H9 (cell line): Measurements from ENCODE around the gene STARD7. TPM values are rescaled to one million over a fixed set of nuclear protein-coding genes. Genes with fewer than 3 reads are reported as not detected.

Experiments used
- DNase-seq: peaks from one replicate; pipeline ENCODE4 v3.0.0-alpha.2; 2017
- H2AFZ ChIP-seq: one replicate; pipeline ENCODE4 v1.6.1; 2013; ENCODE audit warnings: mild to moderate bottlenecking, low read length, control low read depth, moderate library complexity
- H2AK5ac ChIP-seq: 2 replicates; pipeline ENCODE4 v1.6.1; 2013; ENCODE audit warnings: low read length, control low read depth, mixed read lengths; ENCODE audit not compliant: insufficient read length
- H2BK120ac ChIP-seq: one replicate; pipeline ENCODE4 v1.6.1; 2013; ENCODE audit warnings: low read depth, mild to moderate bottlenecking, low read length, control low read depth, inconsistent platforms; ENCODE audit not compliant: poor library complexity, severe bottlenecking
- H2BK12ac ChIP-seq: 2 replicates; pipeline ENCODE4 v1.6.1; 2013; ENCODE audit warnings: low read length, control low read depth, mixed read lengths, low read depth; ENCODE audit not compliant: insufficient read length
- H2BK15ac ChIP-seq: 2 replicates; pipeline ENCODE4 v1.6.1; 2013; ENCODE audit warnings: low read depth, low read length, control low read depth
- H2BK20ac ChIP-seq: one replicate; pipeline ENCODE4 v1.6.1; 2013; ENCODE audit warnings: low read depth, mild to moderate bottlenecking, low read length, control low read depth, inconsistent platforms; ENCODE audit not compliant: poor library complexity, severe bottlenecking
- H2BK5ac ChIP-seq: 2 replicates; pipeline ENCODE4 v1.6.1; 2013; ENCODE audit warnings: low read length, control low read depth, mixed read lengths; ENCODE audit not compliant: insufficient read length
- H3K14ac ChIP-seq: 2 replicates; pipeline ENCODE4 v1.6.1; 2013; ENCODE audit warnings: low read length, control low read depth; ENCODE audit not compliant: insufficient read depth
- H3K18ac ChIP-seq: 2 replicates; pipeline ENCODE4 v1.6.1; 2013; ENCODE audit warnings: low read depth, mild to moderate bottlenecking, mixed read lengths, low read length, control low read depth; ENCODE audit not compliant: insufficient read length
- H3K23ac ChIP-seq: 2 replicates; pipeline ENCODE4 v1.6.1; 2013; ENCODE audit warnings: low read length, control low read depth, mixed read lengths, low read depth; ENCODE audit not compliant: insufficient read length
- H3K23me2 ChIP-seq: 2 replicates; pipeline ENCODE4 v1.6.1; 2013; ENCODE audit warnings: low read depth, mild to moderate bottlenecking, mixed read lengths, low read length, control low read depth; ENCODE audit not compliant: insufficient read length, poor library complexity, severe bottlenecking
- H3K27ac ChIP-seq: 2 replicates; pipeline ENCODE4 v1.5.1; 2013; ENCODE audit warnings: low read length, control low read depth, mixed read lengths, low read depth; ENCODE audit not compliant: insufficient read length
- H3K27me3 ChIP-seq: 2 replicates; pipeline ENCODE4 v1.6.1; 2013; ENCODE audit warnings: low read length, control low read depth, inconsistent platforms; ENCODE audit not compliant: insufficient read depth
- H3K4ac ChIP-seq: 2 replicates; pipeline ENCODE4 v1.6.1; 2013; ENCODE audit warnings: low read depth, mild to moderate bottlenecking, control low read depth, inconsistent platforms, low read length, moderate library complexity
- H3K4me1 ChIP-seq: 2 replicates; pipeline ENCODE4 v1.6.1; 2013; ENCODE audit warnings: low read length, control low read depth, inconsistent platforms; ENCODE audit not compliant: insufficient read depth
- H3K4me2 ChIP-seq: 2 replicates; pipeline ENCODE4 v1.6.1; 2013; ENCODE audit warnings: low read length, control low read depth, mixed read lengths; ENCODE audit not compliant: insufficient read length, insufficient read depth
- H3K56ac ChIP-seq: 2 replicates; pipeline ENCODE4 v1.6.1; 2013; ENCODE audit warnings: low read depth, mild to moderate bottlenecking, mixed read lengths, low read length, control low read depth; ENCODE audit not compliant: insufficient read length
- H3K79me1 ChIP-seq: 2 replicates; pipeline ENCODE4 v1.6.1; 2013; ENCODE audit warnings: low read depth, mild to moderate bottlenecking, moderate library complexity, low read length, control low read depth, inconsistent platforms; ENCODE audit not compliant: insufficient read depth, poor library complexity, severe bottlenecking
- H3K79me2 ChIP-seq: 2 replicates; pipeline ENCODE4 v1.6.1; 2013; ENCODE audit warnings: low read length, control low read depth, inconsistent platforms; ENCODE audit not compliant: insufficient read depth
- H3K9ac ChIP-seq: 2 replicates; pipeline ENCODE4 v1.6.1; 2013; ENCODE audit warnings: low read length, control low read depth, mixed read lengths; ENCODE audit not compliant: insufficient read length; ENCODE audit errors: extremely low read depth
- H3K9me3 ChIP-seq: one replicate; pipeline ENCODE4 v1.6.1; 2013; ENCODE audit warnings: low read depth, low read length, inconsistent platforms; ENCODE audit not compliant: control insufficient read depth
- H3T11ph ChIP-seq: one replicate; pipeline ENCODE4 v1.6.1; 2013; ENCODE audit warnings: mild to moderate bottlenecking, low read length, control low read depth, inconsistent platforms
- H4K20me1 ChIP-seq: one replicate; pipeline ENCODE4 v1.6.1; 2013; ENCODE audit not compliant: control insufficient read depth, insufficient read length, insufficient read depth
- H4K5ac ChIP-seq: 2 replicates; pipeline ENCODE4 v1.6.1; 2013; ENCODE audit warnings: low read depth, mild to moderate bottlenecking, mixed read lengths, low read length, control low read depth; ENCODE audit not compliant: insufficient read length
- H4K8ac ChIP-seq: replicated peaks from 2 replicates; pipeline ENCODE4 v1.6.1; 2013; ENCODE audit warnings: low read length, control low read depth, mixed read lengths, low read depth; ENCODE audit not compliant: insufficient read length
- H4K91ac ChIP-seq: 2 replicates; pipeline ENCODE4 v1.6.1; 2013; ENCODE audit warnings: low read depth, mild to moderate bottlenecking, moderate library complexity, mixed read lengths, low read length, control low read depth; ENCODE audit not compliant: insufficient read length
- H3K27ac Mint-ChIP-seq, 3 experiments: 2 replicates in 2 of 3; 3 replicates in 1 of 3; pipeline ENCODE4 v1.8.0; 2020 to 2021; ENCODE audit warnings: mixed read lengths in 3 of 3, mild to moderate bottlenecking in 1 of 3, moderate library complexity in 1 of 3
- H3K27me3 Mint-ChIP-seq: 2 replicates; pipeline ENCODE4 v1.8.0; 2021; ENCODE audit warnings: low read depth, mild to moderate bottlenecking, moderate library complexity, mixed read lengths
- H3K36me3 Mint-ChIP-seq, 3 experiments: 2 replicates in 2 of 3; 3 replicates in 1 of 3; pipeline ENCODE4 v1.8.0; 2020 to 2021; ENCODE audit warnings: low read depth in 3 of 3, mixed read lengths in 3 of 3; ENCODE audit not compliant: insufficient read depth in 1 of 3
- H3K4me1 Mint-ChIP-seq, 2 experiments: 2 replicates each; pipeline ENCODE4 v1.8.0; 2020; ENCODE audit warnings: mixed read lengths in 2 of 2
- H3K4me3 Mint-ChIP-seq, 2 experiments: 2 replicates in 1 of 2; 3 replicates in 1 of 2; pipeline ENCODE4 v1.8.0; 2020 to 2021; ENCODE audit warnings: mild to moderate bottlenecking in 2 of 2, mixed read lengths in 2 of 2, moderate library complexity in 1 of 2
- H3K9me3 Mint-ChIP-seq, 2 experiments: 2 replicates in 1 of 2; 3 replicates in 1 of 2; pipeline ENCODE4 v1.8.0; 2020; ENCODE audit warnings: mild to moderate bottlenecking in 2 of 2, mixed read lengths in 2 of 2, moderate library complexity in 1 of 2
- CTCF ChIP-seq: fragments of 200-600 bp; sonication (generic); conservative IDR thresholded peaks from 3 replicates; pipeline ENCODE4 v1.8.0; 2021; ENCODE audit warnings: antibody characterized with exemption, mild to moderate bottlenecking
- WGBS: extraction: QIAGEN DNeasy Blood & Tissue Kit; methylation state at CpG from one replicate; pipeline ENCODE4 v1.1.7; 2013; ENCODE audit warnings: missing lambda C conversion rate, low lambda C conversion rate, mixed read lengths; ENCODE audit not compliant: insufficient read length; ENCODE audit errors: extremely low coverage; 5-methylcytosine and 5-hydroxymethylcytosine counted together
- total RNA-seq: library from RNA; stranded (reverse); gene quantifications from 2 replicates; pipeline ENCODE4 v1.2.1, GENCODE V29; 2021

STARD7 gene
- total RNA-seq, 1 experiment from 2014 or later: 212 TPM

DNA sequence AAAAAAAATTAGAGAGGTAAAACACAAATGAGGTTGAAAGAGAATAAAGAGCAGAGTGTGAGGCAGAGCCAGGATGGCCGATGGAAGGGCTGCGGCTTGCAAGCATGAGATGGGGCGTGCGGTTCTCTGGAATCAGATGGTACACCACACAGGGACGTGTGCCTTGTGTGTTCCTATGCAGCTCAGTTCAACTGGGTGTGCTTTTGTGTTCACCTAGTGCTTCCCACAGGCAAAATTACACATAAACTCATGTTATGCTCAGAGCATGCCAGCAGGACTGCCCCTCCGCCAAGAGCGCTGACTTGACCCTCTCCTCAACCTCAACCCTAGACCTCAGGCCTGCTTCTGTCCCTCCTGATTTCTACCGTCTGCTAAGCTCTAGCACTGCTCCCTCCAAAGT lies 24.4 kb downstream of the STARD7 start:
- H3K9me3 Mint-ChIP-seq: no peaks in the 10 kb centered on the region
- H2BK12ac ChIP-seq: no peak overlapping the region
- no peak overlapping the region for H3T11ph ChIP-seq
- H4K5ac ChIP-seq: no peak overlapping the region
- H3K79me1 ChIP-seq: no peaks in the 10 kb centered on the region
- no peak overlapping the region for H3K56ac ChIP-seq
- H3K9me3 ChIP-seq: no peaks in the 10 kb centered on the region
- H3K27ac ChIP-seq: no peak overlapping the region
- H3K9ac ChIP-seq: no peak overlapping the region
- no peak overlapping the region for H3K4me3 Mint-ChIP-seq
- H3K27me3 Mint-ChIP-seq: no peaks in the 10 kb centered on the region
- H4K8ac ChIP-seq: no peak overlapping the region
- H2BK120ac ChIP-seq: no peak overlapping the region
- no peak overlapping the region for H3K14ac ChIP-seq
- H3K23me2 ChIP-seq: no peaks in the 10 kb centered on the region
- peaks cover 25 to 45% (median 40%) of the 10 kb centered on the region in 3 experiments; a peak in 6 of 7 replicates for H3K36me3 Mint-ChIP-seq
- no peaks in the 10 kb centered on the region for H4K20me1 ChIP-seq
- H2BK5ac ChIP-seq: no peak overlapping the region
- H2AK5ac ChIP-seq: no peak overlapping the region
- no peak for TF ChIP-seq CTCF
- no peaks in the 10 kb centered on the region for H3K4me1 ChIP-seq
- no peak overlapping the region for H4K91ac ChIP-seq
- H3K4me1 Mint-ChIP-seq: no peaks in the 10 kb centered on the region
- H2AFZ ChIP-seq: no peak overlapping the region
- H3K27ac Mint-ChIP-seq: peak overlapping the region in 1 of 3 experiments; percentile 51; a peak in 2 of 7 replicates
- H3K27me3 ChIP-seq: no peaks in the 10 kb centered on the region
- WGBS: no CpG with 5 or more reads among the region's 8 CpGs
- no peak overlapping the region for H3K23ac ChIP-seq
- no peak for DNase-seq
- H3K4me2 ChIP-seq: no peak overlapping the region
- H3K4ac ChIP-seq: no peak overlapping the region
- no peaks in the 10 kb centered on the region for H3K79me2 ChIP-seq
- no peak overlapping the region for H2BK15ac ChIP-seq
- no peak overlapping the region for H3K18ac ChIP-seq
- H2BK20ac ChIP-seq: no peak overlapping the region
